Retinal pigment epithelial cell (primary cell): ENCODE measurements around the gene RPS6KA4.

Experiments
- DNase-seq: peaks from one replicate; pipeline ENCODE4 v3.0.0-alpha.2; 2010; ENCODE audit warnings: low read depth
- H3K4me3 ChIP-seq: 2 replicates; pipeline ENCODE4 v1.5.1; 2011; ENCODE audit warnings: mild to moderate bottlenecking, low read length, control low read depth, moderate library complexity
- CTCF ChIP-seq: conservative IDR thresholded peaks from 2 replicates; pipeline ENCODE4 v1.5.1; 2011; ENCODE audit warnings: low read depth, low read length, control low read depth, inconsistent platforms

RPS6KA4 gene

GRCh38 chr11:64384028-64384737, 25.2 kb downstream of the RPS6KA4 start:
- no peak for DNase-seq
- TF ChIP-seq CTCF = no peak
- H3K4me3 ChIP-seq = no peak overlapping the region

DNA sequence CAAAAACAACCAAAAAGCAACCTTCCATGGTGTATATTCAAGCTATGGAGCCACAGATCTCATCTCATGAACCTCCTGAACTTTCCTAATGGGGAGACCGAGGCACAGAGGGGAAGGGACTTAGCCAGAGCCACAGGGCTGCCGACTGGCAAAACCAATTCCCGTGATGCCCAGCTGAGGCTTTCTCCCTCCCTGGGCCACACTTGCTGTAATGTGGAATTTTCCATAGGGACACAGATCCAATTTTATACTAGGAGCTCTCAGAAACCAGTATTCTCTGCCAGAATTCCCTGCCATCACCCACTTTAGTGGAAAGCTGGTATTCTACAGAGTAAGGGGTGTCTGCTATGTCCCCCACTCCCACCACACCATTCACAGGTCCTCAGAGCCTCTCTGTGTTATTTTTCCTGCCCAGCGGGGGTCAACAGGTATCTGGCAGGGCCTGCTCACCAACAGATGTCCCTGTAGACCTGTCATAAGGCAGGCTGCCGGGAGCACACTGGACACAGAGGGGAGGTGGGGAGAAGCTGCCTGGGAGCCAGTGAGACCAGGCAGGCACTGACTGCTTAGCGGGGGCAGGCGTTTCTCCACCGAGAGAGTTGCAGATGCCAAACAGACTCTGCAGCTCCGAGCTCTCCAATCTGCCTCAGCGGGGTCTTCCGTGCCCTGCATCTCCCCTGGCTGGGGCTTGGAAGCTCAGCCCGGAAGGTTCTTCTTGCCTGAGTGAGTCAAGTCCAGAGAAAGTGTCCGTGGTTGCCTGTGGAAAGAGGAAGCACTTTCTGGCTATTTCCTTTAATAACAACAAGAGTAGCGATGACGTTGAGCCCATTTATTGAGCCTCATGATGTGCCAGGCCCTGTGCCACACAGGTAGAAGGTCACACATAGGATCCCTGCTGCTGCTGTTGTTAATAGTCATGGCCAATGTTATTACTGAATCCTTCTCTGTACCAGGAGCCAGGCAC, 26.3 kb downstream of the RPS6KA4 start:
- TF ChIP-seq CTCF = no peak
- DNase-seq = no peak
- H3K4me3 ChIP-seq = no peak overlapping the region

- DNase-seq = no peak
- TF ChIP-seq CTCF = no peak
- H3K4me3 ChIP-seq = no peak overlapping the region
Measured at GRCh38 chr11:64385945-64386704, 27.2 kb downstream of the RPS6KA4 start.

DNA sequence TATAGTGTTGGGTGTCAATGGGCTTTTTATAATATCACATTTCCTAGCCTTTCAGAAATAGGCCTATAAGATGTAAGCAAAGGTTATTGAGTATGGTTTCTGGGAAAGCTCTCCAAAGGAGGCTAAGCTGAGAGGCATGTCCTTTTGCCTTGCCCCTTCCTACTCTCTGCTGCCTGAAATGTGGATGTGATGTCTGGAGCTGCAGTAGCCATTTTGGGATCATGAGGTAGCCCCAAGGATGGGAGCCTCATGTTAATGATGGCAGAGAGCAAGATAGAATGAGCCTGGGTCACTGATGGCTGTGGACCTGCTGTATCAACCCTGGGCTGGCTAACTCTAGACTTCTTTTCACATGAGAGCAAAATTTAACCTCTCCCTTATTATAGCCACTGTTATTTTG, 29.0 kb downstream of the RPS6KA4 start:
- no peak overlapping the region for H3K4me3 ChIP-seq
- no peak for DNase-seq
- TF ChIP-seq CTCF = no peak

DNA sequence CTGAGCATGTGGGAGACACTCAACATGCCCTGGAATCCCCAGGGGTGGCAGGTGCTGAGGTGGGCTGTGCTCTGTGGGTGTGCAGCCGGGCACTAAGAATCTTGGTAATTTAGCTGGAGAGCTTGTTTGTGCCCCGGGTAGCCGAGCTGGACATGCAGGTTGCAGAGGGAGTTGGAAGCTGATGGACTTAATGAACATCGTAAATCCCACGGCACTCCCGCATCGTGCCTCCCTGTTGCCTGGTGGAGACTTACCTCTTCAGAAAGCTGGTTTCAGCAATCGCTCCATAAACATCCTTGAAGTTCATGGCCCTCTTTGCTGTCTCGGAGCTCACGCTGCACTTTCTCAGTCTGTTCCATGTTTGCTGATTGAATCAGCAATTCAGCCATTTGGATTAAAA, 29.9 kb downstream of the RPS6KA4 start:
- no peak for TF ChIP-seq CTCF
- no peak for DNase-seq
- H3K4me3 ChIP-seq = no peak overlapping the region

GRCh38 chr11:64389851-64390250, 30.9 kb downstream of the RPS6KA4 start:
- DNase-seq = no peak
- no peak for TF ChIP-seq CTCF
- H3K4me3 ChIP-seq = no peak overlapping the region
